Measurements from ENCODE around the gene ZHX3.

GRCh38 chr20:41273445-41273844, 44.1 kb downstream of the ZHX3 start:
- TF ChIP-seq, protein P1, sequence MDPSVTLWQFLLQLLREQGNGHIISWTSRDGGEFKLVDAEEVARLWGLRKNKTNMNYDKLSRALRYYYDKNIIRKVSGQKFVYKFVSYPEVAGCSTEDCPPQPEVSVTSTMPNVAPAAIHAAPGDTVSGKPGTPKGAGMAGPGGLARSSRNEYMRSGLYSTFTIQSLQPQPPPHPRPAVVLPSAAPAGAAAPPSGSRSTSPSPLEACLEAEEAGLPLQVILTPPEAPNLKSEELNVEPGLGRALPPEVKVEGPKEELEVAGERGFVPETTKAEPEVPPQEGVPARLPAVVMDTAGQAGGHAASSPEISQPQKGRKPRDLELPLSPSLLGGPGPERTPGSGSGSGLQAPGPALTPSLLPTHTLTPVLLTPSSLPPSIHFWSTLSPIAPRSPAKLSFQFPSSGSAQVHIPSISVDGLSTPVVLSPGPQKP (CRISPR knock-in tag; IDR thresholded peaks at IDR 0.05) = no peak
- no peak for TF ChIP-seq EP300 (IDR thresholded peaks at IDR 0.05; ENCODE audit: low read length)
- TF ChIP-seq, protein P2, sequence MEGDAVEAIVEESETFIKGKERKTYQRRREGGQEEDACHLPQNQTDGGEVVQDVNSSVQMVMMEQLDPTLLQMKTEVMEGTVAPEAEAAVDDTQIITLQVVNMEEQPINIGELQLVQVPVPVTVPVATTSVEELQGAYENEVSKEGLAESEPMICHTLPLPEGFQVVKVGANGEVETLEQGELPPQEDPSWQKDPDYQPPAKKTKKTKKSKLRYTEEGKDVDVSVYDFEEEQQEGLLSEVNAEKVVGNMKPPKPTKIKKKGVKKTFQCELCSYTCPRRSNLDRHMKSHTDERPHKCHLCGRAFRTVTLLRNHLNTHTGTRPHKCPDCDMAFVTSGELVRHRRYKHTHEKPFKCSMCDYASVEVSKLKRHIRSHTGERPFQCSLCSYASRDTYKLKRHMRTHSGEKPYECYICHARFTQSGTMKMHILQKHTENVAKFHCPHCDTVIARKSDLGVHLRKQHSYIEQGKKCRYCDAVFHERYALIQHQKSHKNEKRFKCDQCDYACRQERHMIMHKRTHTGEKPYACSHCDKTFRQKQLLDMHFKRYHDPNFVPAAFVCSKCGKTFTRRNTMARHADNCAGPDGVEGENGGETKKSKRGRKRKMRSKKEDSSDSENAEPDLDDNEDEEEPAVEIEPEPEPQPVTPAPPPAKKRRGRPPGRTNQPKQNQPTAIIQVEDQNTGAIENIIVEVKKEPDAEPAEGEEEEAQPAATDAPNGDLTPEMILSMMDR (IDR thresholded peaks at IDR 0.05 in 2 of 3, conservative IDR thresholded peaks at IDR 0.05 in 1 of 3; ENCODE audit: insufficient read depth in 2 of 3, low read depth in 1 of 3, low read length in 3 of 3) = no peak
- TF ChIP-seq TAF1 (IDR thresholded peaks at IDR 0.05; ENCODE audit: control insufficient read depth, extremely low read depth, insufficient read depth, low read length, severe bottlenecking) = no peak
- TF ChIP-seq FOXK1 (CRISPR knock-in tag; IDR thresholded peaks at IDR 0.05; ENCODE audit: borderline replicate concordance) = no peak
- TF ChIP-seq ZNF384 (IDR thresholded peaks at IDR 0.05; ENCODE audit: low read depth, low read length) = no peak
- no peak for TF ChIP-seq FOXK2 (conservative IDR thresholded peaks at IDR 0.05 in 1 of 2, IDR thresholded peaks at IDR 0.05 in 1 of 2; ENCODE audit: low read depth in 2 of 2)
- TF ChIP-seq CBX2 (IDR thresholded peaks at IDR 0.05; ENCODE audit: insufficient read depth, low read length, poor library complexity, severe bottlenecking) = no peak
- no peak for TF ChIP-seq EHMT2 (IDR thresholded peaks at IDR 0.05)
- TF ChIP-seq FOXJ3 (CRISPR knock-in tag; IDR thresholded peaks at IDR 0.05) = no peak
- no peak for TF ChIP-seq MTF1 (CRISPR knock-in tag; IDR thresholded peaks at IDR 0.05; ENCODE audit: borderline replicate concordance)
